ENCODE results near the gene RNF103. TPM values are rescaled to one million over a fixed set of nuclear protein-coding genes. Genes with fewer than 3 reads are reported as not detected.

Gene RNF103
- polyA plus RNA-seq, 1 of the 3 experiments (the other 2 are of a cell fraction): 7.0 TPM

GRCh38 chr2:86627550-86627949, 3.9 kb upstream of the RNF103 start (continued):
- TF ChIP-seq, protein P1, sequence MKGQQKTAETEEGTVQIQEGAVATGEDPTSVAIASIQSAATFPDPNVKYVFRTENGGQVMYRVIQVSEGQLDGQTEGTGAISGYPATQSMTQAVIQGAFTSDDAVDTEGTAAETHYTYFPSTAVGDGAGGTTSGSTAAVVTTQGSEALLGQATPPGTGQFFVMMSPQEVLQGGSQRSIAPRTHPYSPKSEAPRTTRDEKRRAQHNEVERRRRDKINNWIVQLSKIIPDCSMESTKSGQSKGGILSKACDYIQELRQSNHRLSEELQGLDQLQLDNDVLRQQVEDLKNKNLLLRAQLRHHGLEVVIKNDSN (IDR thresholded peaks at IDR 0.05; ENCODE audit: borderline replicate concordance, low read depth): no peak
- TF ChIP-seq SIN3A (IDR thresholded peaks at IDR 0.05; ENCODE audit: borderline replicate concordance, low read depth, low read length): no peak
- no peak for TF ChIP-seq ZBTB33 (IDR thresholded peaks at IDR 0.05; ENCODE audit: borderline replicate concordance, low read depth)
- no peak for TF ChIP-seq RFX5 (IDR thresholded peaks at IDR 0.05; ENCODE audit: low read length)

GRCh38 chr2:86625096-86625495, 1.4 kb upstream of the RNF103 start:
- Histone ChIP-seq H3K4me3 (ENCODE audit: low read depth in 2 of 2, low read length in 1 of 2) (no peak overlapping the region), H3K4me1 (ENCODE audit: control insufficient read depth in 1 of 2, insufficient read depth in 2 of 2, low read depth in 1 of 2, low read length in 1 of 2) (peaks cover 3 to 7% of the 10 kb centered on the region in 2 experiments; a peak in 2 of 4 replicates), H3F3A (replicated peaks; ENCODE audit: insufficient read depth) (peaks cover 4% of the 10 kb centered on the region), H3K27ac (ENCODE audit: low read depth in 2 of 2, low read length in 1 of 2) (no peak overlapping the region), H4K20me1 (ENCODE audit: insufficient read depth) (peaks cover 13% of the 10 kb centered on the region), H3K9ac (no peak overlapping the region), H3K9me2 (no peaks in the 10 kb centered on the region), H3K79me2 (ENCODE audit: insufficient read depth) (peaks cover 28% of the 10 kb centered on the region), H3K9me3 (no peaks in the 10 kb centered on the region), H3K27me3 (ENCODE audit: insufficient read depth) (no peaks in the 10 kb centered on the region), H2AFZ (ENCODE audit: low read depth) (no peak overlapping the region), H3K36me3 (replicated peaks in 1 of 2; ENCODE audit: control insufficient read depth in 1 of 2, insufficient read depth in 2 of 2, low read length in 1 of 2) (peaks cover 0 to 1% of the 10 kb centered on the region in 2 experiments), H3K4me2 (no peak overlapping the region)
- no peak for DNase-seq
- TF ChIP-seq RCOR1 (IDR thresholded peaks at IDR 0.05; ENCODE audit: low read length): no peak
- no peak for TF ChIP-seq SMC3 (IDR thresholded peaks at IDR 0.05; ENCODE audit: low read depth, low read length)
- ChIA-PET CTCF (no interaction called here), POLR2A (no interaction called here)
- 99% methylated on average over 4 of the region's 4 CpGs for WGBS (ENCODE audit: low lambda C conversion rate)

DNA sequence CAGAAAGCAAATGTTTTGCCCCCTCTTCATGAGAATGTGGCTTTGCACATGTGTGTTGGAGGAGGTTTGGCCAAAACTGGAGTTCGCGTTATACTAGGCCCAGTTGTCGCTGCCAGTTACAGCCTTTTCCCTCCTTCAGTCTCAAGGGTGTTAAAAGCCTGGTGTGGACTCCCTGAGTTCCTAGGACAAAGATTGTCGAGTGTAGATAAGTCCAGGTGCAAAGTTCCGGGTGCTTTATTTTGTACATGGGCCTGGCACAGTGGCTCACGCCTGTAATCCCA, 542 bp upstream of the RNF103 start:
- Histone ChIP-seq H3K36me3 (replicated peaks in 1 of 2; ENCODE audit: control insufficient read depth in 1 of 2, insufficient read depth in 2 of 2, low read length in 1 of 2) (peaks cover 0 to 10% of the 10 kb centered on the region in 2 experiments), H3K9me3 (no peaks in the 10 kb centered on the region), H4K20me1 (ENCODE audit: insufficient read depth) (peaks cover 13% of the 10 kb centered on the region), H2AFZ (ENCODE audit: low read depth) (peak overlapping the region; percentile 98), H3K9ac (peak overlapping the region; percentile 95), H3K4me1 (ENCODE audit: control insufficient read depth in 1 of 2, insufficient read depth in 2 of 2, low read depth in 1 of 2, low read length in 1 of 2) (peaks cover 3 to 7% of the 10 kb centered on the region in 2 experiments; a peak in 2 of 4 replicates), H3K79me2 (ENCODE audit: insufficient read depth) (peaks cover 36% of the 10 kb centered on the region), H3K27me3 (ENCODE audit: insufficient read depth) (no peaks in the 10 kb centered on the region), H3K4me2 (peak overlapping the region; percentile 56), H3K27ac (ENCODE audit: low read depth in 2 of 2, low read length in 1 of 2) (peak overlapping the region; percentile 83 to 96), H3K9me2 (no peaks in the 10 kb centered on the region), H3F3A (replicated peaks; ENCODE audit: insufficient read depth) (peaks cover 4% of the 10 kb centered on the region), H3K4me3 (ENCODE audit: low read depth in 2 of 2, low read length in 1 of 2) (peak overlapping the region; percentile 90 to 99)
- CTCF ChIA-PET: no interaction called here
- 95% methylated on average over 6 of the region's 6 CpGs for WGBS (ENCODE audit: low lambda C conversion rate)
- DNase-seq: peak; percentile 11
- POLR2A ChIA-PET: no interaction called here
- TF ChIP-seq SIN3A (IDR thresholded peaks at IDR 0.05; ENCODE audit: borderline replicate concordance, low read depth, low read length) (no peak), REST (IDR thresholded peaks at IDR 0.05; ENCODE audit: low read depth, low read length) (no peak), YY1 (IDR thresholded peaks at IDR 0.05; ENCODE audit: low read depth) (no peak), MEF2A (IDR thresholded peaks at IDR 0.05; ENCODE audit: borderline replicate concordance, low read depth) (no peak), RCOR1 (IDR thresholded peaks at IDR 0.05; ENCODE audit: low read length) (no peak), TAF1 (IDR thresholded peaks at IDR 0.05; ENCODE audit: borderline replicate concordance, low read depth, low read length) (no peak), EZH2phosphoT487 (IDR thresholded peaks at IDR 0.05; ENCODE audit: borderline replicate concordance, low read depth) (no peak), FOSL2 (IDR thresholded peaks at IDR 0.05; ENCODE audit: borderline replicate concordance, low read depth) (no peak), FOXJ3 (CRISPR knock-in tag; IDR thresholded peaks at IDR 0.05) (no peak), EP300 (IDR thresholded peaks at IDR 0.05; ENCODE audit: borderline replicate concordance in 1 of 2, low read depth in 1 of 2, low read length in 1 of 2) (no peak), GATA2 (CRISPR knock-in tag; IDR thresholded peaks at IDR 0.05) (no peak), NRF1 (IDR thresholded peaks at IDR 0.05; ENCODE audit: low read depth, low read length) (no peak), FOXM1 (IDR thresholded peaks at IDR 0.05; ENCODE audit: low read depth) (no peak), CTCF (IDR thresholded peaks at IDR 0.05) (no peak)

All from SK-N-SH (cell line).